ENCODE results near the gene CLPSL2.

DNA sequence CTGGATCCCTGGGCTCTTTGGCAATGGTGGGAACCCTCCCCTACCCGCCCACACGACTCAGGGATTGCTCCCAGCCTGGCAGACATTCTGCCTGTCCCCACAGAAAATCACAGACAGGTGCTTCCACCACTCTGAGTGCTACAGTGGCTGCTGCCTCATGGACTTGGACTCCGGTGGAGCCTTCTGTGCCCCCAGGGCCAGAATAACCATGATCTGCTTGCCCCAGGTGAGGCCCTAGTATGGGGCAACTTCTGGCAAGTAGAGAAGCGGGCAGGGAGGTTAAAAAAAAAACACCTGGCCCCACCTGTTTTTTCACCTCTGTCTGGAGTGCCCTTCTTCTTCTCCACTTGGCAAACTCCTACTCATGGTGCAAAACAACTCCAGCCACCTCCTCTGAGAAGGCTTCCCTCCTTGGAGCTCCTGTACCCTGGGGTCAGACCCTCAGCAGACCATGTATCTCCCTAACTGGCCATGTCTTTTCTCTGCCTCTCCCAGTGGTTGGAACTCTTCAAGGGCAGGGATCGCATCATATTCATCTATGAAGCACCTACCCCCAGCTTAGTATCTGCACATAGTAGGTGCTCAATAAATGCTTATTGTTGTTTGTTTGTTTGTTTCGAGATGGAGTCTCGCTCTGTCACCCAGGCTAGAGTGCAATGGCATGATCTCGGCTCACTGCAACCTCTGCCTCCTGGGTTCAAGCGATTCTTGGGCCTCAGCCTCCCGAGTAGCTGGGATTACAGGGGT, 1.1 kb downstream of the CLPSL2 start:
- TF ChIP-seq, protein P1, sequence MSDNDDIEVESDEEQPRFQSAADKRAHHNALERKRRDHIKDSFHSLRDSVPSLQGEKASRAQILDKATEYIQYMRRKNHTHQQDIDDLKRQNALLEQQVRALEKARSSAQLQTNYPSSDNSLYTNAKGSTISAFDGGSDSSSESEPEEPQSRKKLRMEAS (IDR thresholded peaks at IDR 0.05), result no peak
- TF ChIP-seq ZBTB7A (IDR thresholded peaks at IDR 0.05; ENCODE audit: low read depth) (no peak), RAD21 (IDR thresholded peaks at IDR 0.05; ENCODE audit: low read depth) (no peak), CEBPB (IDR thresholded peaks at IDR 0.05) (no peak), EGR1 (IDR thresholded peaks at IDR 0.05) (no peak), TAF1 (IDR thresholded peaks at IDR 0.05; ENCODE audit: low read depth) (no peak)
- TF ChIP-seq, protein P2, sequence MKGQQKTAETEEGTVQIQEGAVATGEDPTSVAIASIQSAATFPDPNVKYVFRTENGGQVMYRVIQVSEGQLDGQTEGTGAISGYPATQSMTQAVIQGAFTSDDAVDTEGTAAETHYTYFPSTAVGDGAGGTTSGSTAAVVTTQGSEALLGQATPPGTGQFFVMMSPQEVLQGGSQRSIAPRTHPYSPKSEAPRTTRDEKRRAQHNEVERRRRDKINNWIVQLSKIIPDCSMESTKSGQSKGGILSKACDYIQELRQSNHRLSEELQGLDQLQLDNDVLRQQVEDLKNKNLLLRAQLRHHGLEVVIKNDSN (IDR thresholded peaks at IDR 0.05), result no peak
- TF ChIP-seq, protein P3, sequence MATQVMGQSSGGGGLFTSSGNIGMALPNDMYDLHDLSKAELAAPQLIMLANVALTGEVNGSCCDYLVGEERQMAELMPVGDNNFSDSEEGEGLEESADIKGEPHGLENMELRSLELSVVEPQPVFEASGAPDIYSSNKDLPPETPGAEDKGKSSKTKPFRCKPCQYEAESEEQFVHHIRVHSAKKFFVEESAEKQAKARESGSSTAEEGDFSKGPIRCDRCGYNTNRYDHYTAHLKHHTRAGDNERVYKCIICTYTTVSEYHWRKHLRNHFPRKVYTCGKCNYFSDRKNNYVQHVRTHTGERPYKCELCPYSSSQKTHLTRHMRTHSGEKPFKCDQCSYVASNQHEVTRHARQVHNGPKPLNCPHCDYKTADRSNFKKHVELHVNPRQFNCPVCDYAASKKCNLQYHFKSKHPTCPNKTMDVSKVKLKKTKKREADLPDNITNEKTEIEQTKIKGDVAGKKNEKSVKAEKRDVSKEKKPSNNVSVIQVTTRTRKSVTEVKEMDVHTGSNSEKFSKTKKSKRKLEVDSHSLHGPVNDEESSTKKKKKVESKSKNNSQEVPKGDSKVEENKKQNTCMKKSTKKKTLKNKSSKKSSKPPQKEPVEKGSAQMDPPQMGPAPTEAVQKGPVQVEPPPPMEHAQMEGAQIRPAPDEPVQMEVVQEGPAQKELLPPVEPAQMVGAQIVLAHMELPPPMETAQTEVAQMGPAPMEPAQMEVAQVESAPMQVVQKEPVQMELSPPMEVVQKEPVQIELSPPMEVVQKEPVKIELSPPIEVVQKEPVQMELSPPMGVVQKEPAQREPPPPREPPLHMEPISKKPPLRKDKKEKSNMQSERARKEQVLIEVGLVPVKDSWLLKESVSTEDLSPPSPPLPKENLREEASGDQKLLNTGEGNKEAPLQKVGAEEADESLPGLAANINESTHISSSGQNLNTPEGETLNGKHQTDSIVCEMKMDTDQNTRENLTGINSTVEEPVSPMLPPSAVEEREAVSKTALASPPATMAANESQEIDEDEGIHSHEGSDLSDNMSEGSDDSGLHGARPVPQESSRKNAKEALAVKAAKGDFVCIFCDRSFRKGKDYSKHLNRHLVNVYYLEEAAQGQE (IDR thresholded peaks at IDR 0.05; ENCODE audit: low read depth), result no peak

All from Ishikawa (cell line).